Stimulated activated CD8-positive, alpha-beta memory T cell treated with anti-CD3 and anti-CD28 coated beads, Interleukin-2, amount 100 ng/mL, for 1 hour (primary cell): ENCODE data around the gene L3MBTL3.

ENCODE experiments used
- DNase-seq, 2 donors: peaks; one replicate each; pipeline ENCODE4 v3.0.0-alpha.2; 2020; ENCODE audit warnings: low read depth in 2 of 2

L3MBTL3 gene

GRCh38 chr6:130027948-130028347 is 9.6 kb downstream of the L3MBTL3 start:
- DNase-seq = no peak

- no peak for DNase-seq
Measured at GRCh38 chr6:130029163-130029562, 10.8 kb downstream of the L3MBTL3 start.

- DNase-seq = no peak
Measured at GRCh38 chr6:130032758-130033340, 14.5 kb downstream of the L3MBTL3 start.

GRCh38 chr6:130033949-130034348 is 15.6 kb downstream of the L3MBTL3 start:
- DNase-seq = no peak

- no peak for DNase-seq
Measured at GRCh38 chr6:130034378-130035146, 16.2 kb downstream of the L3MBTL3 start.

- no peak for DNase-seq
Measured at GRCh38 chr6:130035211-130035610, 16.8 kb downstream of the L3MBTL3 start.

GRCh38 chr6:130037207-130037811 is 18.9 kb downstream of the L3MBTL3 start:
- DNase-seq = no peak

- no peak for DNase-seq
Measured at GRCh38 chr6:130041594-130041993, 23.2 kb downstream of the L3MBTL3 start.

GRCh38 chr6:130043344-130043743 is 25.0 kb downstream of the L3MBTL3 start:
- no peak for DNase-seq

- DNase-seq = no peak
Measured at GRCh38 chr6:130045622-130046021, 27.2 kb downstream of the L3MBTL3 start.

GRCh38 chr6:130046671-130047070 is 28.3 kb downstream of the L3MBTL3 start:
- no peak for DNase-seq

- DNase-seq = no peak
Measured at GRCh38 chr6:130047088-130047995, 29.0 kb downstream of the L3MBTL3 start.

- DNase-seq = no peak
Measured at GRCh38 chr6:130050230-130050629, 31.8 kb downstream of the L3MBTL3 start.

GRCh38 chr6:130054725-130055124 is 36.3 kb downstream of the L3MBTL3 start:
- DNase-seq = no peak

GRCh38 chr6:130055271-130055670 is 36.9 kb downstream of the L3MBTL3 start:
- DNase-seq = no peak

GRCh38 chr6:130057495-130057894 is 39.1 kb downstream of the L3MBTL3 start:
- no peak for DNase-seq

- DNase-seq = no peak
Measured at GRCh38 chr6:130063806-130064205, 45.4 kb downstream of the L3MBTL3 start.

GRCh38 chr6:130065609-130066156 is 47.3 kb downstream of the L3MBTL3 start:
- no peak for DNase-seq

GRCh38 chr6:130069485-130069884 is 51.1 kb downstream of the L3MBTL3 start:
- DNase-seq = no peak

- no peak for DNase-seq
Measured at GRCh38 chr6:130070326-130070725, 51.9 kb downstream of the L3MBTL3 start.

GRCh38 chr6:130070792-130071191 is 52.4 kb downstream of the L3MBTL3 start:
- no peak for DNase-seq
